ENCODE measurements around the gene NUMB.

NUMB gene

GRCh38 chr14:73458183-73458976 is at the start of gene NUMB:
TSS of gene NUMB (minus strand) at chr14:73458546. CDS start at chr14:73355751, 102,795 bp downstream.
- peak; percentile 96 for DNase-seq (ENCODE audit: low read depth)

- DNase-seq (ENCODE audit: low read depth) = no peak
These were observed 45.3 kb upstream of the NUMB start for GRCh38 chr14:73503648-73504047.

- no peak for DNase-seq (ENCODE audit: low read depth)
These were observed 43.8 kb upstream of the NUMB start for GRCh38 chr14:73502017-73502619.

- DNase-seq (ENCODE audit: low read depth) = no peak
These were observed 42.0 kb upstream of the NUMB start for GRCh38 chr14:73500360-73500759.

GRCh38 chr14:73494593-73494992 is 36.2 kb upstream of the NUMB start:
- DNase-seq (ENCODE audit: low read depth) = no peak

- DNase-seq (ENCODE audit: low read depth) = no peak
These were observed 34.3 kb upstream of the NUMB start for GRCh38 chr14:73492670-73493069.

GRCh38 chr14:73492043-73492552 is 33.8 kb upstream of the NUMB start:
- DNase-seq (ENCODE audit: low read depth) = no peak

GRCh38 chr14:73491256-73492042 is 33.1 kb upstream of the NUMB start:
- peak; percentile 60 for DNase-seq (ENCODE audit: low read depth)

GRCh38 chr14:73489481-73490175 is 31.3 kb upstream of the NUMB start:
- no peak for DNase-seq (ENCODE audit: low read depth)

- no peak for DNase-seq (ENCODE audit: low read depth)
These were observed 20.3 kb upstream of the NUMB start for GRCh38 chr14:73478684-73479083.

GRCh38 chr14:73477618-73478266 is 19.4 kb upstream of the NUMB start:
- DNase-seq (ENCODE audit: low read depth) = no peak

- no peak for DNase-seq (ENCODE audit: low read depth)
These were observed 18.1 kb upstream of the NUMB start for GRCh38 chr14:73476451-73476931.

GRCh38 chr14:73474952-73475351 is 16.6 kb upstream of the NUMB start:
- DNase-seq (ENCODE audit: low read depth) = no peak

GRCh38 chr14:73472185-73473114 is 14.1 kb upstream of the NUMB start:
- DNase-seq (ENCODE audit: low read depth) = no peak

GRCh38 chr14:73471582-73472184 is 13.3 kb upstream of the NUMB start:
- no peak for DNase-seq (ENCODE audit: low read depth)

GRCh38 chr14:73468828-73469375 is 10.6 kb upstream of the NUMB start:
- no peak for DNase-seq (ENCODE audit: low read depth)

GRCh38 chr14:73467800-73468199 is 9.5 kb upstream of the NUMB start:
- DNase-seq (ENCODE audit: low read depth) = peak; percentile 43

- DNase-seq (ENCODE audit: low read depth) = peak; percentile 53
These were observed 9.0 kb upstream of the NUMB start for GRCh38 chr14:73467377-73467776.

GRCh38 chr14:73466861-73467260 is 8.5 kb upstream of the NUMB start:
- no peak for DNase-seq (ENCODE audit: low read depth)
